NOMO-1 (cell line): ENCODE measurements around the gene CASKIN1.

Experiments
- DNase-seq, 2 experiments: peaks; one replicate each; lab custom pipeline; 2025; ENCODE audit not compliant: unreplicated experiment in 2 of 2; lab: John Stamatoyannopoulos, UW

CASKIN1 gene

DNA sequence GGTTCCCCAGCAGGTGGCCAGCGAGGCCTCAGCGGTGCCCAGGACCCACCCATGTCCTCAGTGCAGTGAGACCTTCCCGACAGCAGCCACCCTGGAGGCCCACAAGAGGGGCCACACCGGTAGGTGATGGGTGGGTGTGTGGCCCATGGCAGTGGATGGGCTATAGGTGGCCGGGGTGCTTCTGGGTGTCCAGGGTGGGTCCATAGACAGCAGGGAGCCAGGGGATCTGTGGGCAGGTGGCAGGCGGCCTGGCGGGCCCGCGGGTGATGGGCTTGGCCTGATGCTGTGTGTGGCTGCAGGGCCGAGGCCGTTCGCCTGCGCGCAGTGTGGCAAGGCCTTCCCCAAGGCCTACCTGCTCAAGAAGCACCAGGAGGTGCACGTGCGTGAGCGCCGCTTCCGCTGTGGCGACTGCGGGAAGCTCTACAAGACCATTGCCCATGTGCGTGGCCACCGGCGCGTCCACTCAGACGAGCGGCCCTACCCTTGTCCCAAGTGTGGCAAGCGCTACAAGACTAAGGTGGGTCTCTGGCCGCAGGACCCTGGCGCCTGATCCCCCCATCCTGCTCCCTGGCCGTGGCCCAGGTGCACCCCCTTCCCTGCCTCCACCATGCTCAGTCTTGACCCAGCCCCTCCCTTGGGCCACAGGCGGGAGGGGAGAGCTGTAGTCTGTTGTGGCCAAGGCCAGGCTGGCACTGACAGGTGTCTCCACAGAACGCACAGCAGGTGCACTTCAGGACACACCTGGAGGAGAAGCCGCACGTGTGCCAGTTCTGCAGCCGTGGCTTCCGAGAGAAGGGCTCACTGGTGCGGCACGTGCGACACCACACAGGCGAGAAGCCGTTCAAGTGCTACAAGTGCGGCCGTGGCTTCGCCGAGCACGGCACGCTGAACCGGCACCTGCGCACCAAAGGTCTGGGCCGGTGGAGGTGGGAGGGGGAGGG is 37.7 kb upstream of the CASKIN1 start:
- no peak for DNase-seq

DNA sequence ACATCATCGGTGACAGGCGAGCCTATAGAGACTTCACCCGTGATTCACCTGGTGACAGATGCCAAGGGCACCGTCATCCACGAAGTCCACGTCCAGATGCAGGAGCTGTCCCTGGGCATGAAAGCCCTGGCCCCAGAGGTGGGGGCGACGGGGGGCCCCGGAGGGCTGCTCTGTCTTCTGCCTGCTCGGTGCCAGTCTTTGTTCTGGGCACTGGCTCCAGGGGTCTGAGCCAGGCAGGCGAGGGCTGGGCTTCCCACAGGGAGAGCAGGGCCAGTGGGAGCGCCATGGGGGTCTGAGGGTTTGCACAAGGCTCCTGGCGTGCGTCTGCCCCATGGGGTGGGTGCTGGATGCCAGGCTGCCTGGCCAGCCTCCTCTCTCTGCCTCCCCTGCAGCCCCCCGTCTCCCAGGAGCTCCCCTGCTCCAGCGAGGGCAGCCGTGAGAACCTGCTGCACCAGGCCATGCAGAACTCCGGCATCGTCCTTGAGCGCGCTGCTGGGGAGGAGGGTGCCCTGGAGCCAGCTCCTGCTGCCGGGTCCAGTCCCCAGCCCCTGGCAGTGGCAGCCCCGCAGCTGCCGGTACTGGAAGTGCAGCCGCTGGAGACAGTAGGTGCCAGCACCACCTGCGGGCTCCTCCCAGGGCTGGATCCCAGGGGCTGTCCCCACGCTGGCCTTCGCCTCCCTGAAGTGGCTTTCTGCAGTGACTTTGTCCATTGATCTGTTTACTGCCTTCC is 36.8 kb upstream of the CASKIN1 start:
- DNase-seq, result no peak

DNA sequence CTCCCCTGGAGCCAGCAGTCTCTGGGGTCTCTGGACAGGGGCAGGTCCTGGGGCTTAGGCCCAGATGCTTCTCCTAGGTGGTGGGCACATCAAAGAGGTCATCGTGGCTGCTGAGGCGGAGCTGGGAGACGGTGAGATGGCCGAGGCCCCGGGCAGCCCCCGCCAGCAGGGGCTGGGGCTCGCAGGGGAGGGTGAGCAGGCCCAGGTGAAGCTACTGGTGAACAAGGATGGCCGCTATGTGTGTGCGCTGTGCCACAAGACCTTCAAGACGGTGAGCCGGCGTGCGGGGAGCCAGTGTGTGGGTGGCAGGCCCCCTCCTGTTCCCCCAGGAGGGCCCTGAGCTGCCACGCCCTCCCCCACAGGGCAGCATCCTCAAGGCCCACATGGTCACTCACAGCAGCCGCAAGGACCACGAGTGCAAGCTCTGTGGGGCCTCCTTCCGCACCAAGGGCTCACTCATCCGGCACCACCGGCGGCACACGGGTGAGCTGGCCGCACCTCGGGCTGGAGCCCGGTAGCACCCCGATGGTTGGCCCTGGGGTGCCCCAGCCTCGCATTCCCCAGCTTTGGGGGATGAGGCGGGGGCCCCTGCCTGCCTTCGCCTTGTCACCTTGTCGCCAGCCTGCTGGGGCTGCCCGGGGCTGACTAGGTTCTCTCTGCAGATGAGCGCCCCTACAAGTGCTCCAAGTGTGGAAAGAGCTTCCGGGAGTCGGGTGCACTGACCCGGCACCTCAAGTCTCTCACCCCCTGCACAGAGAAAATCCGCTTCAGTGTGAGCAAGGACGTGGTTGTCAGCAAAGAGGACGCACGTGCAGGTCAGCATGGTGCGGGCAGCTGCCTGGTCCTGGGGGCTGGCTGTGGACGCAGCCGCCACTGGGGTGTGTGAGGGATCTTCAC is 35.9 kb upstream of the CASKIN1 start:
- DNase-seq, result no peak

DNA sequence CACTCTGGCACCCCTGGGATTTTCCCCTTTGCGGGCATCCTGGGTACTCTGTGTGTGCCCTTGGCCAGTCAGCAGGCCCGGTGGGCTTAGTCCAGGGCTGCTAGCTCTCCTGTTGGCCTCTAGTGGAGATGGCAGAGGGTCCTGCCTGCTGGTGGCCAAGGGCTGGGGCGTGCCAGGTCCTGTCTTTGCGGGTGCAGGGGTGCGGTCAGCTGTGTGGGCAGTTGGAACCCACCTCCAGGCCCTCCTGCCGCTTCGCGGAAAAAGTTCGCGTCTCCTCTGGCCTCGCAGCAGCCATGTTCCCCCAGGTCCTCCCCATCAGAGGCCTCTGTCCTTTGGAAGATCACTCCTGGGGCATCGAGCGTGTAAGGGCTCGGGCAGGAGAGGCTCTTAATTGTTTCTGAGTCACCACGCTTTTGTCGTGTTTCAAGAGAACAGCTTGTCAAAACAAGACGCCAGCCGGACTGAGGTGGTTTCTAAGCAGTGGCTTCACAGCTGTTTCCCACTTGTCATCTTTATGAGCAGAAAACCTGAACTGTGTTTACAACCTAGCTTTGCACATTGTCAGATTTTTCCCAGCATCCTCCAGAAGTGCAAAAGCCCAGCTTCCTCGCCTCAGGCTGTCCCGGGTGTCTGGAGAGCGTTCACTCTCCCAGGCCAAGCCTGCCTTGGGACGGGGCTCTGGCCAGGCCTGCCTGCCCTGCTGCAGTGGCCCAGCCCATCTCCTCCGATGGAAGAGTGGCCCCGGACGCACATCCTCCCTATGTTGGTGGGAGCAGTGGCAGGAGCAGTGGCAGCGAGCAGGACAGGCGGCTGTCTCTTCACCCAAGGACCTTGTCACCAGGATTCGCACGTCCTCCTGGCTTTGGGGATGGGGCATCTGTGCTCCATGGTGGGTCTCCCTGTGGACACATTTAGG is 34.9 kb upstream of the CASKIN1 start:
- DNase-seq, result no peak

DNA sequence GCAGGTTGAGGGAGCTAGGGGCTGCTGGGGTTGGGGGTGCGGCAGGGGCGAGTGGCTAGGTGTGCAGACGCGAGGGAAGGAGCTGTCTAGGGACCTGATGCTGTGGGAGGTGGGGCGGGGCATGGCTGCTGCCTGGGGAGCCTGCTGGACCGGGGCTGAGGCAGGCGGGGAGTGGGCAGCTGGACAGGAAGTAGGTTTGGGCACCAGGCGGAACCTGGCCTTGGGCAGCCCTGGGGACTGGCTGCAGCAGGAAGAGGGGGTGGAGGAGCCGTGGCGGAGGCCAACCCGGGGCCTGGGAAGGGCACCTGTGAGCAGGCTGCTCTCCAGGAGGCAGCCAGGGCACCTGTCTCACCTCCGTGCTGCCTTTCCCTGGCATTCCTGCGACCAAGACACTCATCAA is 34.0 kb upstream of the CASKIN1 start:
- DNase-seq, result no peak

DNA sequence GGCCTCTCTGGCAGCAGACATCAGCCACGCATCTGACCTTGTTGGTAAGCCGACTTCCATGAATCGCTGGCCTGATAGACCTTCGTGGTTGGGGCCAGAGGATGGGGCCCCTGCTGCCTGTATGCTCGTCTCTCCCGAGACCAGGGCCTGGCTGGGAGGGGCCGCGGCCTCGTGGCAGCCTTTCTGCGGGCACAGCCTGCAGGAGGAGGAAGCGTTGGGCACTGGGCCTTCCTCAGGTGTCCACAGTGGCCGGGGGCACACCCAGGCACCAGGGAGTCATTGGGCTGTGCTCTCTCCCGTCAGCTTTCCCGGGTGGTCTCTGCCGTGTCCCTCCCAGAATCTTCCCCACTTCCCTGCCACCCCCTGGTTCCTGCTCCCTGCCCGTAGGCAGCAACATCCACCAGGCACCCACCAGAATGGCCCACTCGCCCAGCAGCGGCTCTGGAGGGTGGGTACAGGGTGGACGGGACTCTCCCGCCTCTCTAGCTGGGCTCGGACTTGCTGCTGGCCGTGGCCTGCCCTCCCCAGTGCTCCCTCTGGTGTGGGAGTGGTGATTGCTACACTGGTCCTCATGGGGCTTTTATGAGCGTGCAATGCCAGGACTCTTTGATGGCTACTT is 33.3 kb upstream of the CASKIN1 start:
- no peak for DNase-seq

DNA sequence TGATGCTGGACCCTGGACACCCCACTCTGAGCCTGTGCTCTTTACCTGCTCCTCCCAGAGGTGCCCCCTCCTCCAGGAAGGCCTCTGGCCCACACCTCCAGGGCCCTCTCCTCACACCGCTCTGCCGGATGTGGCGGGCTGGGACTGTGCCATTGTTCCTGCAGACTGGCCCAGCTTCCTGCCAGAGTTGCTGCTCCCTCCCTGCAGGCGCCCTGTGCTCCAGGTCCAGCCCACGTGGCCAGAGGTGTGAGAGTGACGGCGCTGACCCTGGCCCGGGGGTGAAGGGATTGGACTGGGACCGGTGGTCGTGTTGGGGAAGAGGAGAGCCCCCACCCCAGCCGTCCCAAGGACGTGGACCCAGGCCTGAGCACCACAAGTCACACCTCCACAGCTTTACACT is 32.7 kb upstream of the CASKIN1 start:
- no peak for DNase-seq

DNA sequence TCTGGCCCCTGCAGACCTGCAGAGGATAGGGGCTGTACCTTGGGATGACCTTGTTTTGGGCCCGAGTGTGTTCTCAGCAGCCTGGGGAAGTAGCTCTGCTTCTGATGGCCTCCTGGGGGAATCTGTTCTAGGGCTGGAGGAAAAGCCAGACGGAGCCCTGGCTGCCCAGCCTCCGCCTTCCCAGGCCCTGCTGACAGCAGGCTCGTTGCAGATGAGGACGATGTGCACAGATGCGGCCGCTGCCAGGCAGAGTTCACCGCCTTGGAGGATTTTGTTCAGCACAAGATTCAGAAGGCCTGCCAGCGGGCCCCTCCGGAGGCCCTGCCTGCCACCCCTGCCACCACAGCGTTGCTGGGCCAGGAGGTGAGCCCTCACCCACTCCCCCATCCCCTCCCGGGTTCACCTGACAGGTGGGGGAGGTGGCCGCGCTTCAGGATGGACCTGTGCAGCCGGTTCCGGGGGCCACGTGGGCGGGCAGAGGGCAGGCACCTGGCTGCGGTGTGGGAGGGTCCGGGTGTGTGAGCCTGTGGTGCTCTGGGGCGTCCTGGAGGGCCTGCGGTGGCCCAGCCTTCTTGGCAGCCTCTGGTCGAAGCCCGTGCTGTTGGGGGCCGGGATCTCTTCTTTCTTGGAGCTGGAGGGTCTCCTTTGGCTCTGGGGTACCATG is 31.9 kb upstream of the CASKIN1 start:
- no peak for DNase-seq

DNA sequence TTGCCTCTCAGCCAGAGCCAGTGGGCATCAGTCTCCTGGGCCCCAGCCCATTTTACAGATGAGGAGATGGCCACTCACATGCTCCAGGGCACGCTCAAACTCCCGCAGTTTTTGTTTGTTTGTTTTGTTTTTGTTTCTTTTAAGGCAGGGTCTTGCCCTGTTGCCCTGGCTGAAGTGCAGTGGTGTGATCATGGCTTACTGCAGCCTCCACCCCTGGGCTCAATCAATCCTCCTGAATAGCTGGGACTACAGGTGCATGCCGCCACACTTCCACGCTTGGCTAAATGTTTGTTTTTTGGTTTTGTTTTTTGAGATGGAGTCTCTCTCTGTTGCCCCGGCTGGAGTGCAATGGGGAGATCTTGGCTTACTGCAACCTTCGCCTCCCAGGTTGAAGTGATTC is 30.5 kb upstream of the CASKIN1 start:
- DNase-seq, result no peak

DNA sequence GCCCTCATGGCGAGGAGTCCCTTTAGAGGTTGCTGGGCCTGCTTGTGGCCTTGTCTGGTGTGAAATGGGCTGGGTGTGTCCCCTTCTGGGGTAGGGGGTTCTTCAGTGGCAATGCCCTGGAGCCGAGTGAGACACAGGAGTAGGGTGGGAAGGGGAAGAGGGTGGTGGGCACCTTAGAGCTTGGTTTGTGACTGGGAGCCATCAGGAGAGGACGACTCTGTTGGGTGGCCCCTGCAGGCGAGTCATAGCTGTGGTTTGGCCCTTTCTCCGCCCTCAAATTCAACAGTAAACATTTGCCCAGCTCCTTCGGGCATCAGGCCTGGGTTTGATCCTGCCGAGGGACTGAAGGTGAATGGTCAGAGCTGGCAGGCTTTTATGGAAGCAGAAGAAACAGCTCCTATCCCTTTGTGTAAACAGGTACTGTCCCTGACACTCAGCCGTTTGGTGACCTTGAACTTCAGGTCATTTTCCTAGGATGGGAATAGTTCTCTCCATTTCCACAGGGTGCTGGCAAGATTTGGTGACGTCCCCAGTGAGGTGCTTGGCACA is 29.9 kb upstream of the CASKIN1 start:
- no peak for DNase-seq

DNA sequence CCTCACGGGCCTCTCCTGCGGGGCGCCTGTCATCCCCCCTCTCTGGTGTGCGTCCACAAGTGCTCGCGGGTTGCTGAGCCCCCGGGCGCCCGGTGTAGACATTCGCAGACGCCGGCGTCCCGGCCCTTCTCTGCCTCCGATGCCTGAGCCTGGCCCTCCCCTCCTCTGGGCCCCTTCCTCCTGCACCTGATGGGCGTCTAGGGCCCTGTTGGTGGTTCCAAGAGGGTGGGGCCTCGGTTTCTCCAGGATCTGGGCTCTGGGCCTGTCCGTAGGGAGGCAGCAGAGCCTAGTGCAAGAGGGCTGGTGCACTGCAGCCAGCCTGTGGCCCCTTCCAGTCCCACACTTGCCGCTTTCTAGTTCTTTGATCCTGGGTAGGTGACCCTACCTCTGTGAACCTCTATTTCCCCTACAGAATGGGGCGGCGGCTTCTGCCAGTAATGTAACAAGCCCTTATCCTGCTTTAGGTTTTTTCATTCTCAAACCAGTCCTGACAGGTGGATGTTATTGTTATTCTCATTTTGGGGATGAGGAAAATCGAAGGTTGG is 27.6 kb upstream of the CASKIN1 start:
- peak; percentile 27 to 64 for DNase-seq

DNA sequence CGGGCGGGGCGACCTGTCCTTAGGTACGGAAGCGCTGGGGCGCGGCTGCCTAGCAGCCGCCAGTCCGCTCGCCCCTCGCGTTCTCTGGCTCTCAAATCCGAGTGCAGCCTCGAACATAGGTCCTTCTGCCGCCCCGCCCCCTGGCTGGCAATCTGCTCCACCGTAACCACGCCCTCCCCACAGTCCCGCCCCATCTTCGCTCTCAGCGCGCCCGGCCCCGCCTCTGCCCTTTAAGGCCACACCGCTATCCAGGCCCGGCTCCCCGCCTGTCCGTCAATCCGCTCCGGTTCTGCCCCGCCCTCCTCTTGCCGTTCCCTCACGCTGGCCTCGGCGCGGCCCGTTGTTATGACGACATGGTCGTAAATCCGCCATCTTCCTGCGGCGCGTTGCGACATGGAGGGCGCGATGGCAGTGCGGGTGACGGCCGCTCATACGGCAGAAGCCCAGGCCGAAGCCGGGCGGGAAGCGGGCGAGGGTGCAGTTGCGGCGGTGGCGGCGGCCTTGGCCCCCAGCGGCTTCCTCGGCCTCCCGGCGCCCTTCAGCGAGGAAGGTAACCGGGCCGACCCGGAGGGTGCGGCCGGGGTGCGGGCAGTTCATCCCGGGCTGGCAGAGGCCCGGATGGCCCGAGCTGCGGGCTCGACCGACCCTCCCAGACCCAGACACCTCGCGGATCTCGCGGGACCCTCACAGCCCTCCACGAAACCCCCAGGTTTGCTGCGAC is 27.0 kb upstream of the CASKIN1 start, which contains the start of gene E4F1:
Gene E4F1 (plus strand): TSS at position 371 of the 721 bp plus-strand sequence. CDS start 23 bp downstream, at position 394.
- DNase-seq, result peak; percentile 99 to 100

DNA sequence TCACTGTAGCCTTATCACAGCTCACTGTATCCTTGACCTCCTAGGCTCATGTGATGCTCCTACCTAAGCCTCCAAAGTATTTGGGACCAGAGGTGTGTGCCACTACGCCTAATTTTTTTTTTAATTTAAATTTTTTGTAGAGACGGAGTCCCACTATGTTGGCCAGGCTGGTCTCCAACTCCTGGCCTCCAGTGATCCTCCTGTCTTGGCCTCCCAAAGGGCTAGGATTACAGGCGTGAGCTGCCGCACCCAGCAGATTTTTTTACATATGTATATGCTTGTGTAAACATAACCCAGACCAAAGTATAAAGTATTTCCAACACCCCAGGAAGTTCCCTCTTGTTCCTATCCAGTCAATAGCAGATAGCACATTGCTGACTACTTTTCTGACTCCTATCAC is 19.9 kb upstream of the CASKIN1 start:
- DNase-seq, result no peak

DNA sequence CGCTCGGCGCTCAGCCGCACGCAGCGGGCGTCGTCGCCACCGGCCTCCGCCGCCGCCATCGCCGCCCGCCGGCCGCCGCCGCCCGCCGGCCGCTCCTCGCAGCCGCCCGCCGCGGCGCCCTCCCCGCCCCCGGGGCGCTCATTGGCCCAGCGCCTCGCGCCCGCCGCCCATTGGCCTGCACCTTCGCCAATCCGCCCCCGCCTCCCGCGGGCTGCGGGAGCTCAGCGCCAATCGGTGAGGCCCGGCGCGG is 18.2 kb upstream of the CASKIN1 start, which contains the start of gene PGP:
Gene PGP (minus strand): TSS at position 122 of the 250 bp plus-strand sequence. CDS start 63 bp downstream, at position 59.
- DNase-seq, result no peak

DNA sequence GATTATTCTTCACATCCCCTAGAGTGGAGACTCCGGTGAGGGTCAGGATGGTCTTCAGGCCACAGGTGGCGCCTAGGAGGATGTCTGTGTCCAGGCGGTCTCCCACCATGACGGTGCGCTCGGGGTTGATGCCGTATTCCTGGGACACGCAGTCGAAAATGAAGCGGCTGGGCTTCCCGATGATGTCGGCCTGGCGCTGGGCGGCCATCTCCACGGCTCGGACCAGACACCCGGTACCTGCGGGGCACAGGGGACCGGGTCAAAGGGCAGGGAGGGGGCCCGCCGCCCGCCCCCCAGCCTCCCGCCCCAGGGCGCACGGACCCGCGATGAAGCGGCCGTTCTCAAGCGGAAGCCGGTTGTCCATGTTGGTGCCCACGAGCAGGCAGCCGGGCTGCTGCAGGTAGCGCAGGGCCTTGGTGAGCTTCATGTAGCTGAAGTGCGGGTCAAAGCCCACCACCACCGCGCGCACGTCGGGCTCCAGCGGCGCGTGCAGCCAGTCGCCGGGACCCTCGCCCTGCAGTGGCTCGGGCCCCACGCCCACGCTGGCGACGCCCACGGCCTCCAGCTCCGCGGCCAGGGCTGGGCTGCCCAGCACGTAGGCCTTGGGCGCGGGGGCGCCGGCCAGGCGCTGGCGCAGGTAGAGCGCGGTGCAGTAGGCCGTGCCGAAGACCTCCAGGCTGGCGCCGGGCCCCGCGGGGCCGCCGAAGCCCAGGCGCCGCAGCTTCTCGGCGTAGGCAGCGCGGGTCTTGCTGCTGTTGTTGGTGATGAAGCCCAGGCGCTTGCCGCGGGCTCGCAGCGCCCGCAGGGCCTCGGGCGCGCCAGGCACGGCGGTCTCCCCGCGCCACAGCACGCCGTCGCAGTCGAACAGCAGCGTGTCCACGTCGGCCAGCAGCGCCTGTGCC is 17.7 kb upstream of the CASKIN1 start:
- peak in 1 of 2 experiments; percentile 5 for DNase-seq

DNA sequence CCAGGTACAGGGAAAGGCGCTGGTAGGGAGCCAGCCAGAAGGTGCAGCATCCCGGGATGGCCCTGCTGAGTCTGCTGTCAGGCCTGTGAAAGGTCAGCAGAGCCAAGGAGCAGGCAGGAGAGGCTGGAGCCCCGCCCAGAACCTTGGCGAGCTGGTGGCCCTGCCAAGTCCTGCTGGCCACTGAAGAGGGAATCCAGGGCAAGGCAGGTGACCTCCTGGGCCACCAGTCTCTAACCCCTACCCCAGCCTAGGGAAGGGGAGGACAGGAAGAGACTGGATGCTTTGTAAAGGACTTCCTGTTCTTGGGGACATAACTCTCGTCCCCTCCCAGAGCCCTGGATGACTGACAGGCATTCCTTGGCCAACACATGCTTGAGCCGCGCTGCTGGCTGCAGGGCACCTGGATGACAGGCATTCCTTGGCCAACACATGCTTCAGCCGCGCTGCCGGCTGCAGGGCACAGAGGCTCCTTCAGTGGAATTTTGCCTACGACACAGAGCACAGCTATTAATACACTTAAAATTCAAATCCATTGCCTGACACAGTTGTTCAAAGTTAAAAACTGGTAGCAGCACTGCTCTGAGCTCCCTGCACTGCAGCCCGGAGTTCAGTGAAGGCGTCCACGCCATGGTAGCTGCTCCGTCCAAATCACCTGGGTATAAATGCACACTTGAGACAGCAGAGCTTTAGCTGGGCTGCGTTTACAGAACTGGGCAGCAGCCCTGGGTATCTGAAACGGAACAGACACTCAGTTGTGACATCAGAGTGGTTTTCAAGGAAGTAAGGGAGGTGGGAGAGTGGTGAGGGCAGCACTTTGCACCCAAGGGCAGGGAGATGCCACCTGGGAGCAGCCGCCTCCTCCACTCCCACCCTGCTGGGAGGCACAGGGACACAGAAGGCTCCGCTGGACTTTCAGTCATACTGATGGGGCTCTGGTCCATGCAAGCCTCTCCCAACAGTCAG is 16.2 kb upstream of the CASKIN1 start:
- peak; percentile 33 to 50 for DNase-seq
